ENCODE data around the gene SACM1L.

The SACM1L gene

GRCh38 chr3:45774581-45775521, 85.7 kb downstream of the SACM1L start:
- TF ChIP-seq POLR2AphosphoS5 (IDR thresholded peaks at IDR 0.05; ENCODE audit: borderline replicate concordance, low read depth, low read length): no peak
- no peak for TF ChIP-seq EZH2 (IDR thresholded peaks at IDR 0.05)
- TF ChIP-seq FOXP2 (optimal IDR thresholded peaks at IDR 0.05; ENCODE audit: control extremely low read depth, extremely low read length, insufficient read depth): no peak

GRCh38 chr3:45775571-45776300, 86.5 kb downstream of the SACM1L start:
- DNase-seq (ENCODE audit: low read depth, low spot score): no peak
- Histone ChIP-seq H3K9ac (ENCODE audit: insufficient read length) (no peak overlapping the region), H3K36me3 (ENCODE audit: insufficient read depth, low read length) (no peaks in the 10 kb centered on the region), H3K4me3 (no peak overlapping the region), H3K9me3 (ENCODE audit: low read depth, low read length) (no peaks in the 10 kb centered on the region), H3K27ac (no peak overlapping the region)
- no peak for TF ChIP-seq FOXP2 (optimal IDR thresholded peaks at IDR 0.05; ENCODE audit: control extremely low read depth, extremely low read length, insufficient read depth)
- no peak for TF ChIP-seq POLR2AphosphoS5 (IDR thresholded peaks at IDR 0.05; ENCODE audit: borderline replicate concordance, low read depth, low read length)
- no peak for TF ChIP-seq EZH2 (IDR thresholded peaks at IDR 0.05)

More at GRCh38 chr3:45774581-45775521, 85.7 kb downstream of the SACM1L start:
- Histone ChIP-seq H3K4me3 (no peak overlapping the region), H3K9ac (ENCODE audit: insufficient read length) (no peak overlapping the region), H3K9me3 (ENCODE audit: low read depth, low read length) (no peaks in the 10 kb centered on the region), H3K27ac (no peak overlapping the region), H3K36me3 (ENCODE audit: insufficient read depth, low read length) (no peaks in the 10 kb centered on the region)
- DNase-seq (ENCODE audit: low read depth, low spot score): no peak

- TF ChIP-seq FOXP2 (optimal IDR thresholded peaks at IDR 0.05; ENCODE audit: control extremely low read depth, extremely low read length, insufficient read depth) (no peak), EZH2 (IDR thresholded peaks at IDR 0.05) (no peak), POLR2AphosphoS5 (IDR thresholded peaks at IDR 0.05; ENCODE audit: borderline replicate concordance, low read depth, low read length) (no peak)
- Histone ChIP-seq H3K9me3 (ENCODE audit: low read depth, low read length) (no peaks in the 10 kb centered on the region), H3K36me3 (ENCODE audit: insufficient read depth, low read length) (no peaks in the 10 kb centered on the region)
Measured at GRCh38 chr3:45776301-45776595, 87.1 kb downstream of the SACM1L start.

GRCh38 chr3:45776611-45777010, 87.4 kb downstream of the SACM1L start:
- H3K9me3 ChIP-seq (ENCODE audit: low read depth, low read length): no peaks in the 10 kb centered on the region
- H3K36me3 ChIP-seq (ENCODE audit: insufficient read depth, low read length): no peaks in the 10 kb centered on the region
- H3K27ac ChIP-seq: no peak overlapping the region
- no peak overlapping the region for H3K4me3 ChIP-seq
- TF ChIP-seq FOXP2 (optimal IDR thresholded peaks at IDR 0.05; ENCODE audit: control extremely low read depth, extremely low read length, insufficient read depth): no peak
- TF ChIP-seq EZH2 (IDR thresholded peaks at IDR 0.05): no peak
- no peak for TF ChIP-seq POLR2AphosphoS5 (IDR thresholded peaks at IDR 0.05; ENCODE audit: borderline replicate concordance, low read depth, low read length)
- H3K9ac ChIP-seq (ENCODE audit: insufficient read length): no peak overlapping the region
- no peak for DNase-seq (ENCODE audit: low read depth, low spot score)

More at GRCh38 chr3:45776301-45776595, 87.1 kb downstream of the SACM1L start:
- H3K27ac ChIP-seq: no peak overlapping the region
- H3K4me3 ChIP-seq: no peak overlapping the region
- DNase-seq (ENCODE audit: low read depth, low spot score): no peak
- H3K9ac ChIP-seq (ENCODE audit: insufficient read length): no peak overlapping the region

- H3K27ac ChIP-seq: no peak overlapping the region
- H3K9me3 ChIP-seq (ENCODE audit: low read depth, low read length): no peaks in the 10 kb centered on the region
- no peak overlapping the region for H3K9ac ChIP-seq (ENCODE audit: insufficient read length)
- DNase-seq (ENCODE audit: low read depth, low spot score): no peak
- no peak overlapping the region for H3K4me3 ChIP-seq
- TF ChIP-seq EZH2 (IDR thresholded peaks at IDR 0.05) (no peak), POLR2AphosphoS5 (IDR thresholded peaks at IDR 0.05; ENCODE audit: borderline replicate concordance, low read depth, low read length) (no peak), FOXP2 (optimal IDR thresholded peaks at IDR 0.05; ENCODE audit: control extremely low read depth, extremely low read length, insufficient read depth) (no peak)
- H3K36me3 ChIP-seq (ENCODE audit: insufficient read depth, low read length): no peaks in the 10 kb centered on the region
Measured at GRCh38 chr3:45777111-45777745, 88.0 kb downstream of the SACM1L start.

GRCh38 chr3:45777746-45778386, 88.7 kb downstream of the SACM1L start:
- no peaks in the 10 kb centered on the region for H3K9me3 ChIP-seq (ENCODE audit: low read depth, low read length)
- no peak for TF ChIP-seq POLR2AphosphoS5 (IDR thresholded peaks at IDR 0.05; ENCODE audit: borderline replicate concordance, low read depth, low read length)
- no peak for TF ChIP-seq FOXP2 (optimal IDR thresholded peaks at IDR 0.05; ENCODE audit: control extremely low read depth, extremely low read length, insufficient read depth)
- TF ChIP-seq EZH2 (IDR thresholded peaks at IDR 0.05): no peak
- no peak overlapping the region for H3K27ac ChIP-seq
- H3K9ac ChIP-seq (ENCODE audit: insufficient read length): no peak overlapping the region
- no peaks in the 10 kb centered on the region for H3K36me3 ChIP-seq (ENCODE audit: insufficient read depth, low read length)
- no peak for DNase-seq (ENCODE audit: low read depth, low spot score)
- H3K4me3 ChIP-seq: no peak overlapping the region

GRCh38 chr3:45778761-45779201, 89.6 kb downstream of the SACM1L start:
- no peak for TF ChIP-seq FOXP2 (optimal IDR thresholded peaks at IDR 0.05; ENCODE audit: control extremely low read depth, extremely low read length, insufficient read depth)
- no peak for TF ChIP-seq POLR2AphosphoS5 (IDR thresholded peaks at IDR 0.05; ENCODE audit: borderline replicate concordance, low read depth, low read length)
- no peak for TF ChIP-seq EZH2 (IDR thresholded peaks at IDR 0.05)
- DNase-seq (ENCODE audit: low read depth, low spot score): no peak
- Histone ChIP-seq H3K9me3 (ENCODE audit: low read depth, low read length) (no peaks in the 10 kb centered on the region), H3K36me3 (ENCODE audit: insufficient read depth, low read length) (no peaks in the 10 kb centered on the region), H3K27ac (no peak overlapping the region), H3K9ac (ENCODE audit: insufficient read length) (no peak overlapping the region), H3K4me3 (no peak overlapping the region)
